K562 (cell line): ENCODE results near the gene PIK3C2G. TPM values are rescaled to one million over a fixed set of nuclear protein-coding genes. Genes with fewer than 3 reads are reported as not detected.

Source experiments
- CAMTA2 ChIP-seq: fragments of 250-450 bp; sonication (Bioruptor Pico); conservative IDR thresholded peaks from 2 replicates; pipeline ENCODE4 v1.5.1; 2022
- GABPA ChIP-seq: fragments of 200-800 bp; sonication (Bioruptor generic); conservative IDR thresholded peaks from 2 replicates; pipeline ENCODE4 v1.6.1; 2016; ENCODE audit warnings: low read depth, missing genetic modification characterization, missing compliant biosample characterization
- polyA plus RNA-seq, 8 experiments: library from polyadenylated mRNA; depleted of rRNA in 4 of 8; stranded (reverse) in 5 of 8; unstranded in 3 of 8; fragments of >200 nt; fragmentation: Nextera tagmentation in 2 of 8; fragmentation: Illumina TruSeq in 1 of 8; extraction: Ambion mirVana in 2 of 8; extraction: Trizol in 1 of 8; gene quantifications; 2 replicates each; pipeline versions ENCODE4 v1.2.1 to v1.2.3, GENCODE V29; 2011 to 2014; ENCODE audit warnings: inconsistent platforms in 1 of 8, missing spikeins in 1 of 8
- total RNA-seq, 7 experiments: library from RNA; depleted of rRNA in 6 of 7; stranded (reverse); fragments of >200 nt in 6 of 7; fragmentation: Illumina TruSeq in 2 of 7; extraction: Trizol in 2 of 7; gene quantifications; 2 replicates each; pipeline versions ENCODE4 v1.2.1 to v1.2.3, GENCODE V29; 2011 to 2021; ENCODE audit warnings: low replicate concordance in 1 of 7
- TF ChIP-seq, protein P1 (sequence below): fragments of 200-800 bp; sonication (Bioruptor generic); IDR thresholded peaks from 2 replicates; pipeline ENCODE4 v1.6.1; 2017; ENCODE audit warnings: missing genetic modification characterization, missing compliant biosample characterization
- TF ChIP-seq, protein P2 (sequence below): fragments of 450-650 bp; IDR thresholded peaks from 2 replicates; pipeline ENCODE4 v1.6.1; 2016; ENCODE audit warnings: mild to moderate bottlenecking, moderate library complexity

The PIK3C2G gene
- total and polyA plus RNA-seq, 9 of the 15 experiments (the other 6 are each of a cell fraction or from before 2014, with no cell fraction given): not detected

DNA sequence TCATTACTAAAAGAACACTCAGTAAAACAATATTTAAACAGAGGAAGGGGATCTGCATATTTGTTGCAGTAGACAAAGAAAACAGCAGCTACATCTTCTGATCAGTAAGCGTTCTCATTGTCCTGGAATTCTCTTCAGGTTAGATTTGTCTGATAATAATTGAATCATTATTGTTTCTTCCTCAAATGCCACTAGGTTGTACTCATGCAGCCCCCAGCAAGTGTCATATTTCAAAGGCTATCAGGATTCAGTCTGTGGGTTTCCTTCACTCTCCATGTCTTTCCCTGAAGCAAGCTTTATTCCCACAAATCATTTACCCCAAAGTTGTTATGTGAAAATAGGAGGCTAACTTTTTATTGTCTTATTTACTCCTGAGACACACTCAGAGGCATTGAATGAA lies 14.7 kb downstream of the PIK3C2G start (continued):
- TF ChIP-seq, protein P1, sequence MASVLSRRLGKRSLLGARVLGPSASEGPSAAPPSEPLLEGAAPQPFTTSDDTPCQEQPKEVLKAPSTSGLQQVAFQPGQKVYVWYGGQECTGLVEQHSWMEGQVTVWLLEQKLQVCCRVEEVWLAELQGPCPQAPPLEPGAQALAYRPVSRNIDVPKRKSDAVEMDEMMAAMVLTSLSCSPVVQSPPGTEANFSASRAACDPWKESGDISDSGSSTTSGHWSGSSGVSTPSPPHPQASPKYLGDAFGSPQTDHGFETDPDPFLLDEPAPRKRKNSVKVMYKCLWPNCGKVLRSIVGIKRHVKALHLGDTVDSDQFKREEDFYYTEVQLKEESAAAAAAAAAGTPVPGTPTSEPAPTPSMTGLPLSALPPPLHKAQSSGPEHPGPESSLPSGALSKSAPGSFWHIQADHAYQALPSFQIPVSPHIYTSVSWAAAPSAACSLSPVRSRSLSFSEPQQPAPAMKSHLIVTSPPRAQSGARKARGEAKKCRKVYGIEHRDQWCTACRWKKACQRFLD (CRISPR knock-in tag): no peak
- TF ChIP-seq CAMTA2 (CRISPR knock-in tag) (no peak), GABPA (no peak)
- TF ChIP-seq, protein P2, sequence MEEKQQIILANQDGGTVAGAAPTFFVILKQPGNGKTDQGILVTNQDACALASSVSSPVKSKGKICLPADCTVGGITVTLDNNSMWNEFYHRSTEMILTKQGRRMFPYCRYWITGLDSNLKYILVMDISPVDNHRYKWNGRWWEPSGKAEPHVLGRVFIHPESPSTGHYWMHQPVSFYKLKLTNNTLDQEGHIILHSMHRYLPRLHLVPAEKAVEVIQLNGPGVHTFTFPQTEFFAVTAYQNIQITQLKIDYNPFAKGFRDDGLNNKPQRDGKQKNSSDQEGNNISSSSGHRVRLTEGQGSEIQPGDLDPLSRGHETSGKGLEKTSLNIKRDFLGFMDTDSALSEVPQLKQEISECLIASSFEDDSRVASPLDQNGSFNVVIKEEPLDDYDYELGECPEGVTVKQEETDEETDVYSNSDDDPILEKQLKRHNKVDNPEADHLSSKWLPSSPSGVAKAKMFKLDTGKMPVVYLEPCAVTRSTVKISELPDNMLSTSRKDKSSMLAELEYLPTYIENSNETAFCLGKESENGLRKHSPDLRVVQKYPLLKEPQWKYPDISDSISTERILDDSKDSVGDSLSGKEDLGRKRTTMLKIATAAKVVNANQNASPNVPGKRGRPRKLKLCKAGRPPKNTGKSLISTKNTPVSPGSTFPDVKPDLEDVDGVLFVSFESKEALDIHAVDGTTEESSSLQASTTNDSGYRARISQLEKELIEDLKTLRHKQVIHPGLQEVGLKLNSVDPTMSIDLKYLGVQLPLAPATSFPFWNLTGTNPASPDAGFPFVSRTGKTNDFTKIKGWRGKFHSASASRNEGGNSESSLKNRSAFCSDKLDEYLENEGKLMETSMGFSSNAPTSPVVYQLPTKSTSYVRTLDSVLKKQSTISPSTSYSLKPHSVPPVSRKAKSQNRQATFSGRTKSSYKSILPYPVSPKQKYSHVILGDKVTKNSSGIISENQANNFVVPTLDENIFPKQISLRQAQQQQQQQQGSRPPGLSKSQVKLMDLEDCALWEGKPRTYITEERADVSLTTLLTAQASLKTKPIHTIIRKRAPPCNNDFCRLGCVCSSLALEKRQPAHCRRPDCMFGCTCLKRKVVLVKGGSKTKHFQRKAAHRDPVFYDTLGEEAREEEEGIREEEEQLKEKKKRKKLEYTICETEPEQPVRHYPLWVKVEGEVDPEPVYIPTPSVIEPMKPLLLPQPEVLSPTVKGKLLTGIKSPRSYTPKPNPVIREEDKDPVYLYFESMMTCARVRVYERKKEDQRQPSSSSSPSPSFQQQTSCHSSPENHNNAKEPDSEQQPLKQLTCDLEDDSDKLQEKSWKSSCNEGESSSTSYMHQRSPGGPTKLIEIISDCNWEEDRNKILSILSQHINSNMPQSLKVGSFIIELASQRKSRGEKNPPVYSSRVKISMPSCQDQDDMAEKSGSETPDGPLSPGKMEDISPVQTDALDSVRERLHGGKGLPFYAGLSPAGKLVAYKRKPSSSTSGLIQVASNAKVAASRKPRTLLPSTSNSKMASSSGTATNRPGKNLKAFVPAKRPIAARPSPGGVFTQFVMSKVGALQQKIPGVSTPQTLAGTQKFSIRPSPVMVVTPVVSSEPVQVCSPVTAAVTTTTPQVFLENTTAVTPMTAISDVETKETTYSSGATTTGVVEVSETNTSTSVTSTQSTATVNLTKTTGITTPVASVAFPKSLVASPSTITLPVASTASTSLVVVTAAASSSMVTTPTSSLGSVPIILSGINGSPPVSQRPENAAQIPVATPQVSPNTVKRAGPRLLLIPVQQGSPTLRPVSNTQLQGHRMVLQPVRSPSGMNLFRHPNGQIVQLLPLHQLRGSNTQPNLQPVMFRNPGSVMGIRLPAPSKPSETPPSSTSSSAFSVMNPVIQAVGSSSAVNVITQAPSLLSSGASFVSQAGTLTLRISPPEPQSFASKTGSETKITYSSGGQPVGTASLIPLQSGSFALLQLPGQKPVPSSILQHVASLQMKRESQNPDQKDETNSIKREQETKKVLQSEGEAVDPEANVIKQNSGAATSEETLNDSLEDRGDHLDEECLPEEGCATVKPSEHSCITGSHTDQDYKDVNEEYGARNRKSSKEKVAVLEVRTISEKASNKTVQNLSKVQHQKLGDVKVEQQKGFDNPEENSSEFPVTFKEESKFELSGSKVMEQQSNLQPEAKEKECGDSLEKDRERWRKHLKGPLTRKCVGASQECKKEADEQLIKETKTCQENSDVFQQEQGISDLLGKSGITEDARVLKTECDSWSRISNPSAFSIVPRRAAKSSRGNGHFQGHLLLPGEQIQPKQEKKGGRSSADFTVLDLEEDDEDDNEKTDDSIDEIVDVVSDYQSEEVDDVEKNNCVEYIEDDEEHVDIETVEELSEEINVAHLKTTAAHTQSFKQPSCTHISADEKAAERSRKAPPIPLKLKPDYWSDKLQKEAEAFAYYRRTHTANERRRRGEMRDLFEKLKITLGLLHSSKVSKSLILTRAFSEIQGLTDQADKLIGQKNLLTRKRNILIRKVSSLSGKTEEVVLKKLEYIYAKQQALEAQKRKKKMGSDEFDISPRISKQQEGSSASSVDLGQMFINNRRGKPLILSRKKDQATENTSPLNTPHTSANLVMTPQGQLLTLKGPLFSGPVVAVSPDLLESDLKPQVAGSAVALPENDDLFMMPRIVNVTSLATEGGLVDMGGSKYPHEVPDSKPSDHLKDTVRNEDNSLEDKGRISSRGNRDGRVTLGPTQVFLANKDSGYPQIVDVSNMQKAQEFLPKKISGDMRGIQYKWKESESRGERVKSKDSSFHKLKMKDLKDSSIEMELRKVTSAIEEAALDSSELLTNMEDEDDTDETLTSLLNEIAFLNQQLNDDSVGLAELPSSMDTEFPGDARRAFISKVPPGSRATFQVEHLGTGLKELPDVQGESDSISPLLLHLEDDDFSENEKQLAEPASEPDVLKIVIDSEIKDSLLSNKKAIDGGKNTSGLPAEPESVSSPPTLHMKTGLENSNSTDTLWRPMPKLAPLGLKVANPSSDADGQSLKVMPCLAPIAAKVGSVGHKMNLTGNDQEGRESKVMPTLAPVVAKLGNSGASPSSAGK: no peak
